Activated CD8-positive, alpha-beta memory T cell treated with anti-CD3 and anti-CD28 coated beads for 1 hour (primary cell): ENCODE results near the gene MACROD2.
"Not testable (repeated sequence)": the region's sequence is repeated elsewhere in the genome, so short reads cannot be mapped to it uniquely, and the experiment has no call there.

Source experiments
- DNase-seq, 2 donors: peaks; one replicate each; pipeline ENCODE4 v3.0.0-alpha.2; 2020; ENCODE audit warnings: low read depth in 1 of 2; ENCODE audit errors: extremely low read depth in 1 of 2

MACROD2 gene

DNA sequence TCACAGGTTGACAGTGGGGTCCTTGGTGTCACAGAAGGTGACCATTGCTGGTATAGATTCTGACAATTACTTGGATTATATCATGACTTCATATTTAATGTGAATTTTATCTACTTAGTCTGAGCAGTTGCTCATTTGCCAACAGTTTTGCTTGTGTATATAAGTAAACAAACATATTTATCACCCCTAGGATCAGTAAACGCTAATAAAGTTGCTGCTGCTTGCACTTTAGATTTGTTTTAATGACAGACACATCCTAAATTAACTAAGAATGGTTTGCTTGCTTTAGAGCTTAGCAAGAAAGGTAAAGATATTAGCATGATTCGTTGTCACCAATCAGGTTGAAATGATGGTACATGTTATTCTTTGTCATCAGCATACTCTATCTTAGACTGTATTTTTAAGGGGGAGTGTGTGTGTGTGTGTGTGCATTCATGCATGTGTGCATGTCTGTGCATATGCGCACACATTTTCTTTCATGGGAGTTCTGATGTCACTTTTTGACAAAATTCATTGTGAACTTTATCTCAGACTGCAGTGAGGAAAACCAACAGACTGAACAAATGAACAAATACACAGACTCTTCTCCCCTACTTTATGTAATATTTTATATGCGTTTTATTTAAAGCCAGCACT lies 1124.7 kb downstream of the MACROD2 start:
- no peak for DNase-seq

GRCh38 chr20:15122613-15123012 lies 1127.3 kb downstream of the MACROD2 start:
- no peak for DNase-seq

GRCh38 chr20:15131176-15131575 lies 1135.9 kb downstream of the MACROD2 start:
- DNase-seq: no peak

- DNase-seq: no peak
These were observed 1143.3 kb downstream of the MACROD2 start for GRCh38 chr20:15138548-15139126.

- DNase-seq: no peak
These were observed 1144.2 kb downstream of the MACROD2 start for GRCh38 chr20:15139522-15139921.

DNA sequence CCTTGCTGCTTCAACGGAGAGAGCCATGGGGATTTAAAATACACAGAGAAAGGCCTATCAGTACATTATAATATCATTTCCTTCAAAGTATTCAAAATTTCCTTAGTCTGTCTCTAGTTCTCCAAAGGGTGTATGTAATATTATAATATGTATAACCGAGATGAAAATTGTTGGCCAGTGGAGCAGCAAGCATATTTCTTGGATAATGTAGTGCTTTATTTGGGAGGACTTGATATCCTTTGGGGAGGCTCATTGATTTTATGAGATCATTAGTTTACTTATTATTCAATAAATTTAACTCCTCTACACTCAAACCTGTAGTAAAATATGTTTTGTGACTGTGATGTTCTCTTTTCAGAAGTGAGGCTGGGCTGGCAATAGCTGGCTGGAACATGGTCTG lies 1145.0 kb downstream of the MACROD2 start:
- no peak for DNase-seq

GRCh38 chr20:15140940-15141339 lies 1145.6 kb downstream of the MACROD2 start:
- DNase-seq: not testable (repeated sequence)

DNA sequence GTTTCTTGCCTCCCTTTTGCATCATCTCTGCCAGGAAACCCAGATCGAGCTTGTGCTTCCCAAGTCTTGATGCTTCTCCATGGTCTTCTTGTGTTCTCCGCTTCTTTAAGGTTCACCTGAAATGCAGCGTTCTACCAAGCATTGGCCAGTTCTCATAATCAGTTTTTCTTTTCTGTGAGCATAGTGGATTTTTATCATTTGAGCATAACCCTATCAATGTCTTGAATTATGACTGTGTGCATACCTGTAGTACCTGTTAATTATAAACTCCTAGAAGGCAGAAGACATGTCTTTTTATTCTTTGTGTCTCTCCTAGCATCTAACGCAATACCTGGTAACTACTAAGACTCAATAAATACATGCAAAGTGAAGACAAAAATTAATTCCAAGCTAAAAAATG lies 1146.5 kb downstream of the MACROD2 start:
- DNase-seq: no peak

GRCh38 chr20:15143478-15143877 lies 1148.2 kb downstream of the MACROD2 start:
- no peak for DNase-seq

DNA sequence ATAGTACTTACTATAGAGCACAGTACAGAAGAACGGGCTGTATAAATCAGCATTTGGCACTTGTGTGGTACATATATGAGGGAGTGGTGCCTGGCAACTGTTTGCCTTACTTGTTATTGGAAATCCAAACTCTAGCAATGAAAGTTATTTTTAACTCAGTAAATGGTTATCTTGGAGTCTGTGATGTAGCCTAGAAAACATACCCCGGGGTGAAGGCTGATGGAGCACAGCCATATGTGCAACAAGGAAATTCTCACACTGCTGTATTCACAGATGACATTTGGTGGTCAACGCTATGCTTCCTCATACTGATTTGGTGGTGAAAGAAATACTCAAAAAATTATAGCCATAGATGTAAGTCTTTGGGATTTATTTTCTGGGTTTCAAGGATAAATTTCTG lies 1149.6 kb downstream of the MACROD2 start:
- DNase-seq: no peak

DNA sequence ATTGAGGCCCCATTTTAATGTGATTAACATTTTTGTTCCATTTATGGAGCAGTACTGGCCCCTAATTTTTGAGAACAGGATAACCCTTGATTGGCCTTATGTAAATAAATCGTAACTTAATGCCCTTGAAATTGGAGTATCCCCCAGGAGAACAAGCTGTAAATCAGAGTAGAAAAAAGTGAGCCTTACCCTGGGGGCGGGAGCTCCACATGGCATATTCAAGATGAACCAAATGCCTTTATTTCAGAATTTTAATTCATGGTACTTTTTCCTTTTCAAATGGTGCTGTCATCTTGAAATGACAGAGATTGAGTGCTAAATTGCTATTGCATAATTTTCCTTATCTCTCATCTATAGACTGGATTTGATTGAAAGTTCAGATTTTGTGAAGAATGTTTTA lies 1151.6 kb downstream of the MACROD2 start:
- DNase-seq: no peak

DNA sequence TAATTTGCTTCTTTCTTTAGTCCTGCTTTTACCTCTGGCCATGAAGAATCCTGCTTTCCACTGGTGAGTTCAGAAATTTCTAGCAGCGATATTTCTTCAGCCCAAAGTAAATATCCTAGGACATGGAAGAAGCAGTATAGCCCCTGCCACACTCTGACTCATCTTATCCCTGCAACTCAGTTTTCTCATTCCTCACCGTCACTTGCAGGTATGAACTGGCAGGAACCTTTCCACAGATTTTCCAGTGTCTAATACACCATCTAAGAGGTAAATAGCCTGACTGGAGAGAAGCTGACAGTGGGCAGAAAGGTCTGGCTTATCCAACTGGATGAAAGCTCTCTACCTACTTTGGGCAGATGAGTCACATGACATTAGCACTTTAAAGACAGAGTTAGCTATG lies 1158.8 kb downstream of the MACROD2 start:
- no peak for DNase-seq

GRCh38 chr20:15155848-15156401 lies 1160.6 kb downstream of the MACROD2 start:
- DNase-seq: no peak

DNA sequence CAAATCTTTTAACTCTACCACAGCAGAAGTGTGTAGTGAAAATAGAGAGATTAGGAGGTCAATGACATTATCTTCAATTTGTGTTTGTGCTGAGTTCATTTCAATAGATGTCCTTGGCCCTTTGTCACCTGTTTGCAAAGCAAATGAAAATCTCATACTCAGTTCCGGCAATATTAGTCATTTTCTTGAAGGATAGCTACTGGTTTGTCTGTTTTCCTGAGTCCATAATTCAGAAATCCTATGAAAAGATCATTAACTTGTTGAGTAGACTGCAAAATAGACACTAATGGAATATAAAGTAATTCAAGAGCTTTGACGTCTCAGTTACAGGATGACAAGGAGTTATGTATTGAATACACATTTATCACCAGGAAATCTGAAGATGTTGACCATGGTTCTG lies 1163.2 kb downstream of the MACROD2 start:
- DNase-seq: no peak

- no peak for DNase-seq
These were observed 1166.8 kb downstream of the MACROD2 start for GRCh38 chr20:15162079-15162647.

DNA sequence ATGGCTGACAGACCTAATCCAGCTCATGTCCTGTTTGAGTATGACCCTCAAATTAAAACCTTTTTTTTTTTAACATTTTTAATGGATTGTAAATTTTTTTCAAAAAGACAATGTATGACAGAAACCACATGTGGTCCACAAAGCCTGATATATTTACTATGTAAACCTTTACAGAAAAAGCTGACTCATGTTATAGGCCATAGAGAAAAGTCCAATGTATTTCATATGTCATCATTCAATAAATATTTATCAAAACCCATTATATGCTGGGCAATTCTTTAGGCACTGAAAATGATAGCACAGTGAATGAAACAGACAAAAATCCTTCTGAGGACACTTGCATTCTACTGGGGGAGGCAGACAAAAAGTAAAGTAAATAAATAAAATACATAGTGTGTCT lies 1168.3 kb downstream of the MACROD2 start:
- no peak for DNase-seq

DNA sequence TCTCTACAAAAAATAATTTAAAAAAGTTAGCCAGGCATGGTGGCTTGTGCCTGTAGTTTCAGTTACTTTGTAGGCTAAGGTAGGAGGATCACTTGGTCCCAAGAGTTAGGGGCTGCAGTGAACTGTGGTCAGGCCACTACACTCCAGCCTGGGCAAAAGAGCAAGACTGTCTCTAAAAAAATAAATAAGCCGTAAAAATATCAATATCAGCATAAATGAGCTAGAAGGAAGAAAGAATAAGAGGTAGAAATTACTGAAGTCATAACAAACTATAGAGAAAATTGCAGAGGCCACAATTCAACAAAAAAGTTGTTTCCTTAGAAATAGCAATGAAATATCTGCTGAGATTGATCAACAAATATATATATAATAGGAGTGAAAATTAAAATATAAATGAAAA lies 1169.4 kb downstream of the MACROD2 start:
- no peak for DNase-seq

- no peak for DNase-seq
These were observed 1171.4 kb downstream of the MACROD2 start for GRCh38 chr20:15166744-15167143.

DNA sequence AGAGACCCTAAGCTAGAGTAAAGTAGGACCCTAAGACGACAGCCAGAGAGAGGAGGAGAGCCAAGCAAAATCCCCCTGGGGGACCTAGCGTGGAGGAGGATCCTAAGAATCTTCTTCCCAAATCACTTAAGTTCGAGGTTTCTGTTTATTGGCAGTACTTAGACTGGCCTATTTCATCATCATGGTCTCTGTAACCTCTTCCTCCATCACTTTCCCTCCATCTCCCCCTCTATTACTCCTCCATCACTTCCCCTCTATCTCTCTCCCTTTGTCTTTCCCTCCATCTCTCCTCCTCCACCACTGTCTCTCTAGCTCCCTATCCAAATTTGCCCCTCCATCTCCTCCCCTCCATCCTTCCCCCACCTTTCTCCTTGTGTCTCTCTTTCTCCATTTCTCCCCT lies 1175.7 kb downstream of the MACROD2 start:
- DNase-seq: no peak

DNA sequence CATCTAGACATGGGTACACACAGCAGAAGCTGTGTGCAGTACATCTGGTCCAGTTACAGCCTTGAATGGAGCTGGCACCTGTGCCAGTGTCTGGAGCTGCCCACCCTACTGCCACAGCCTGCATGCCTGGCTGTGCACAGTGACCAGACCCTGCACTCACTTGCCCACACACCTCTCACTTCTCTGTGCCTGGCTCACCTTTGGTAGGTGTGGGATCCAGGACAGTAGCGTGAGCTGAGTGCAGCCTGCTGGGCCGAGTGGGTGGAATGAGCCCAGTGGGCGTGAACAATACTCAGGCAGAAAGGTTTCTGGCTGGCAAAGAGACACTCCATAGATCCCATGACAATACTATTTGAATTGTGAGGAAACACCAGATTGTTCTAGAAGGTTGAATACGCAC lies 1181.6 kb downstream of the MACROD2 start:
- no peak for DNase-seq

DNA sequence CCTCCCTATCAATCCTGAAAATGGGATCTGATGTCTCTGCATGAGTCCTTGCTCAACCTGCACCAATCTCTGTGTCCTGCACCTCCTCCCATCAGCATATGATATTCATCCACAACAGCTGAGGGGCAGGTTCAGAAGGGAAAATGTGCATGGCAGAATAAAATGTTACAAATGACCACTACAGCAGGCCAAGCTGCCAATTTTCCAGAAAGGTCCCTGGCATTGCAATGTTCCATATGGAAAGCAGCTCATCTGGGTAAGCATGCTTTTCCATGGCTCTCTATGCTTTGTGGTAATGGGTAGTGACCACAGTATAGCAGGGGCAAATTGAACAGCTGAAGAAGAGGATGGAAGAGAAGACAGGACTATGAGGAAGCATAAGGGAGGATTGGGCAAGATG lies 1183.3 kb downstream of the MACROD2 start:
- no peak for DNase-seq

- no peak for DNase-seq
These were observed 1184.1 kb downstream of the MACROD2 start for GRCh38 chr20:15179381-15179780.
